A549 (cell line): ENCODE results near the gene PHF20. TPM values are rescaled to one million over a fixed set of nuclear protein-coding genes. Genes with fewer than 3 reads are reported as not detected.
"Not testable (repeated sequence)": the region's sequence is repeated elsewhere in the genome, so short reads cannot be mapped to it uniquely, and the experiment has no call there.

Source experiments
- ATAC-seq, 2 experiments: fragments of 200-7000 bp in 1 of 2; fragments of >200 bp in 1 of 2; cut with Nextera tagmentation in 1 of 2; cut with Tn5 transposase in 1 of 2; 3 replicates each; pipeline versions ENCODE4 v1.8.0 to v1.9.1; 2018 to 2020; ENCODE audit warnings: mild to moderate bottlenecking in 1 of 2, moderate library complexity in 1 of 2
- CTCF ChIA-PET: fragments of 300-600 bp; sonication (Branson Sonifier 250); formaldehyde crosslinking; extraction: SDS; loops from one replicate; lab custom pipeline; 2021; ENCODE audit warnings: antibody characterized with exemption, inconsistent platforms; lab: Yijun Ruan, JAX
- POLR2A ChIA-PET: fragments of 350-600 bp; formaldehyde crosslinking; extraction: SDS; loops from one replicate; lab custom pipeline; 2021; ENCODE audit warnings: antibody characterized with exemption, inconsistent platforms; lab: Yijun Ruan, JAX
- DNase-seq, 2 experiments: peaks; one replicate each; pipeline versions ENCODE4 v3.0.0 to v3.0.0-alpha.2; 2011 to 2016; ENCODE audit warnings: low read depth in 1 of 2, low spot score in 1 of 2
- FAIRE-seq: peaks from 2 replicates; lab custom pipeline; 2011; peaks lifted over from hg19 to GRCh38; lab: Jason Lieb, UNC
- H3K27ac ChIP-seq, 2 experiments: fragments of >200 bp; sonication (Bioruptor Twin); formaldehyde crosslinking; 3 replicates each; pipeline ENCODE4 v1.5.1; 2016 to 2017
- H3K4me1 ChIP-seq: fragments of >200 bp; sonication (Bioruptor Twin); formaldehyde crosslinking; 3 replicates; pipeline ENCODE4 v1.6.1; 2016
- H3K4me2 ChIP-seq: fragments of >200 bp; sonication (Bioruptor Twin); formaldehyde crosslinking; 3 replicates; pipeline ENCODE4 v1.6.1; 2016
- H3K4me3 ChIP-seq: fragments of >200 bp; sonication (Bioruptor Twin); formaldehyde crosslinking; 3 replicates; pipeline ENCODE4 v1.5.1; 2016
- H3K9me3 ChIP-seq: fragments of >200 bp; sonication (Bioruptor Twin); formaldehyde crosslinking; 3 replicates; pipeline ENCODE4 v1.6.1; 2016
- BHLHE40 ChIP-seq: IDR thresholded peaks from 2 replicates; pipeline ENCODE4 v1.6.1; 2012; ENCODE audit warnings: low read depth, low read length, inconsistent platforms
- EHF ChIP-seq: fragments of 250-450 bp; sonication (Bioruptor Pico); IDR thresholded peaks from 2 replicates; pipeline ENCODE4 v1.5.0; 2020; ENCODE audit warnings: mild to moderate bottlenecking
- EHMT2 ChIP-seq: fragments of 200-600 bp; sonication (generic); IDR thresholded peaks from 2 replicates; pipeline ENCODE4 v1.6.1; 2016; ENCODE audit warnings: antibody characterized with exemption, low read depth, mild to moderate bottlenecking, moderate library complexity
- GATA3 ChIP-seq: IDR thresholded peaks from 2 replicates; pipeline ENCODE4 v1.6.1; 2012; ENCODE audit warnings: borderline replicate concordance
- HOXA7 ChIP-seq: fragments of 250-450 bp; sonication (Bioruptor Pico); IDR thresholded peaks from 2 replicates; pipeline ENCODE4 v1.5.0; 2020; ENCODE audit warnings: mild to moderate bottlenecking, moderate library complexity
- KDM5A ChIP-seq: fragments of 200-600 bp; sonication (generic); IDR thresholded peaks from 2 replicates; pipeline ENCODE4 v1.6.1; 2016; ENCODE audit warnings: antibody characterized with exemption, mild to moderate bottlenecking
- MAFK ChIP-seq: fragments of 450-650 bp; IDR thresholded peaks from 2 replicates; pipeline ENCODE4 v1.6.1; 2014; ENCODE audit not compliant: partially characterized antibody
- MYC ChIP-seq: IDR thresholded peaks from 2 replicates; pipeline ENCODE4 v1.6.1; 2012; ENCODE audit warnings: mild to moderate bottlenecking, inconsistent platforms, low read length, improper control_type of control experiment, borderline replicate concordance
- NFE2L2 ChIP-seq: fragments of 150-350 bp; conservative IDR thresholded peaks from 2 replicates; pipeline ENCODE4 v1.6.1; 2014; ENCODE audit warnings: low read length
- NPAS2 ChIP-seq: fragments of 250-450 bp; sonication (Bioruptor Pico); IDR thresholded peaks from 2 replicates; pipeline ENCODE4 v1.8.0; 2022; ENCODE audit warnings: mild to moderate bottlenecking, moderate library complexity, borderline replicate concordance
- POLR2A ChIP-seq: IDR thresholded peaks from 2 replicates; pipeline ENCODE4 v1.6.1; 2012; ENCODE audit warnings: mild to moderate bottlenecking, low read length
- RAD21 ChIP-seq, 2 experiments: fragments of >200 bp in 1 of 2; sonication (Bioruptor Twin) in 1 of 2; formaldehyde crosslinking in 1 of 2; IDR thresholded peaks in 1 of 2; conservative IDR thresholded peaks in 1 of 2; 2 replicates in 1 of 2; 3 replicates in 1 of 2; pipeline ENCODE4 v1.6.1; 2012 to 2018; ENCODE audit warnings: inconsistent platforms in 1 of 2
- SMC3 ChIP-seq: fragments of >200 bp; sonication (Bioruptor Twin); formaldehyde crosslinking; IDR thresholded peaks from 3 replicates; pipeline ENCODE4 v1.6.1; 2018; ENCODE audit warnings: inconsistent platforms
- USF2 ChIP-seq: fragments of 450-650 bp; IDR thresholded peaks from 2 replicates; pipeline ENCODE4 v1.6.1; 2014; ENCODE audit warnings: antibody characterized with exemption
- WGBS: methylation state at CpG from one replicate; pipeline ENCODE4 v1.1.6; 2017; ENCODE audit errors: missing lambda C conversion rate; 5-methylcytosine and 5-hydroxymethylcytosine counted together
- polyA plus RNA-seq, 4 experiments: library from polyadenylated mRNA; depleted of rRNA in 3 of 4; stranded (reverse); fragments of >200 nt; fragmentation: RNase III in 1 of 4; extraction: RNeasy Plus Mini Kit Qiagen cat#74134 plus additional on column Dnase treatment in 1 of 4; gene quantifications; 2 replicates in 3 of 4; 3 replicates in 1 of 4; pipeline ENCODE4 v1.2.3, GENCODE V29; 2011 to 2017
- TF ChIP-seq, protein P1 (sequence below): fragments of >200 bp; sonication (Bioruptor Twin); formaldehyde crosslinking; IDR thresholded peaks from 3 replicates; pipeline ENCODE4 v1.5.1; 2016
- TF ChIP-seq, protein P2 (sequence below): IDR thresholded peaks from 2 replicates; pipeline ENCODE4 v1.6.1; 2012

Gene PHF20
- polyA plus RNA-seq, 2 of the 4 experiments (the other 2 are of a cell fraction), result 24.0 to 32.8 TPM

DNA sequence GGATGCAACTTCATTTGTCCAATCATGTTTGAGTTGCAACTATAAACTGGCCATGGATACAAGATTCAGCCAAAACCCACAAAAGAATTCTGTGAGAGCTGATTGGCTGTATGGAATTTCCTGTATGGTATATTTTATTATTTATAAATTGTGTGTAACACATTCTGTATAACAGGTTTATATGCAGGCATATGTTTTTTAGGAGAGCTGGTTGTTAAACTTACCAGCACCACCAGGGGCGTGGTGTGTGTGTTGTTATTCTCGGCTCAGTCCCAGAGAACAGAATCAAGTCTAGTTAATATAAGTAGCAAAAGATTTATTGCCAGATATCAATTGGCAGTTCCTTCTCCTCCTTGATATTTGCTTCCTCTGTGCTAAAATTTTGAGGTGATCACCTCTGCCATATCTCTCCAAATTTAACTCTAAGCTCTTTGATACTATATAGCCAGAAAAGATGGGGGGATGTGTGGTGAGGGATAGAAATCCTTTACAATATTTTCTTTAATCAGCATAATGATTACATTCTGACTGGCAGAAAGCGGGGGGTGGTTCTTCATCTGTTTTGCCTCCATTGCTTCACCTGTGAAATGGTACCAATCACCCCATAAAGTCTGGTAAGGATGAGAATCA is 219.4 kb downstream of the PHF20 start:
- Histone ChIP-seq H3K4me2 (no peak overlapping the region), H3K27ac (no peak overlapping the region), H3K4me1 (peaks cover 23% of the 10 kb centered on the region), H3K4me3 (no peak overlapping the region)
- ATAC-seq (peak; percentile 62 to 74; a peak in 4 of 6 replicates), FAIRE-seq (no peak)
- TF ChIP-seq KDM5A, result no peak
- no peak for TF ChIP-seq MYC
- TF ChIP-seq RAD21 (conservative IDR thresholded peaks at IDR 0.05 in 1 of 2, IDR thresholded peaks at IDR 0.05 in 1 of 2), result peak in 1 of 2 experiments; percentile 45; a peak in 4 of 5 replicates
- TF ChIP-seq EHF (CRISPR knock-in tag), result no peak
- TF ChIP-seq HOXA7 (CRISPR knock-in tag), result no peak
- TF ChIP-seq, protein P1, sequence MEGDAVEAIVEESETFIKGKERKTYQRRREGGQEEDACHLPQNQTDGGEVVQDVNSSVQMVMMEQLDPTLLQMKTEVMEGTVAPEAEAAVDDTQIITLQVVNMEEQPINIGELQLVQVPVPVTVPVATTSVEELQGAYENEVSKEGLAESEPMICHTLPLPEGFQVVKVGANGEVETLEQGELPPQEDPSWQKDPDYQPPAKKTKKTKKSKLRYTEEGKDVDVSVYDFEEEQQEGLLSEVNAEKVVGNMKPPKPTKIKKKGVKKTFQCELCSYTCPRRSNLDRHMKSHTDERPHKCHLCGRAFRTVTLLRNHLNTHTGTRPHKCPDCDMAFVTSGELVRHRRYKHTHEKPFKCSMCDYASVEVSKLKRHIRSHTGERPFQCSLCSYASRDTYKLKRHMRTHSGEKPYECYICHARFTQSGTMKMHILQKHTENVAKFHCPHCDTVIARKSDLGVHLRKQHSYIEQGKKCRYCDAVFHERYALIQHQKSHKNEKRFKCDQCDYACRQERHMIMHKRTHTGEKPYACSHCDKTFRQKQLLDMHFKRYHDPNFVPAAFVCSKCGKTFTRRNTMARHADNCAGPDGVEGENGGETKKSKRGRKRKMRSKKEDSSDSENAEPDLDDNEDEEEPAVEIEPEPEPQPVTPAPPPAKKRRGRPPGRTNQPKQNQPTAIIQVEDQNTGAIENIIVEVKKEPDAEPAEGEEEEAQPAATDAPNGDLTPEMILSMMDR, result peak; percentile 44
- no peak for TF ChIP-seq BHLHE40
- TF ChIP-seq, all 56 proteins: peak for 2
- DNase-seq, result peak; percentile 53 to 79
- WGBS, result 4% methylated on average over 3 of the region's 3 CpGs
- ChIA-PET POLR2A (interaction anchor here (1.2 kb wide), 1 partner anchor 37 kb away, joined by 5 read pairs; the partner anchor contains the start of gene SCAND1), CTCF (interaction anchor here (0.5 to 21.0 kb wide), 32 partner anchors 11 to 616 kb away, joined by 3 to 516 read pairs (median 8); partner anchors contain the start of genes CNBD2 and SCAND1)
- no peaks in the 10 kb centered on the region for H3K9me3 ChIP-seq

DNA sequence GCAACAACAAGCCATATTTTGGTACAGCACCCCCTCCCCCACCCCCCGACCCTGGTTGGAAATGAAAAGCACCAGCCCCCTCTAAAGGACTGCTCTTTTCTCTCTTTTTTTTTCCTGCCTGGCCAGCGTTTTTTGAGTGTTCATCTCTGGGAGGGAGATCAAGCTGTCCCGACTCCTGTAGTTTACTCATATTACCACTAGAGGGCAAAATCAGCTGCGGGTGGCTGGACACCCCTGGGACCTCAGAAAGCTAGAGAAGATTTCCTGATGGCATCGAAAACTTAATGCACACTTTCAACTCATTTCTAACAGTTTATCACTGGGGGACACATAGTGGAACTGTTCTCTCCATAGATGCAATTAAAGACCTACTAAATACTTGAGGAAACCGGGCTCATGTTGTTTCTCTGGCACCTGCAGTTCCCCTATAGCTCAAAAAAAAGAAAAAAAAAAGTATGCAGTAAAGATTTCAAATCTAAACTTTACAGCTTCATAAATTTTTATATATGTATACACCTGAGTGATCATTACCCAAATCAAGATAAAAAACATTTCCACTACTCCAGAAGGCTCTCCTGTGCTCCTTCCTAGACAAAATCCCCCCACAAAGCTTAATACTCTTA is 221.0 kb downstream of the PHF20 start:
- Histone ChIP-seq H3K4me2 (peak overlapping the region; percentile 67), H3K4me1 (peaks cover 23% of the 10 kb centered on the region), H3K27ac (peak overlapping the region; percentile 47 to 59), H3K9me3 (no peaks in the 10 kb centered on the region), H3K4me3 (no peak overlapping the region)
- peak; percentile 79 to 83 for ATAC-seq
- FAIRE-seq, result peak; percentile 65
- CTCF ChIA-PET, result interaction anchor here (0.6 to 21.0 kb wide), 49 partner anchors 11 to 1329 kb away, joined by 3 to 516 read pairs (median 5); partner anchors contain the start of gene SCAND1
- peak; percentile 68 to 87 for DNase-seq
- WGBS, result 0% methylated on average over 6 of the region's 6 CpGs
- TF ChIP-seq NFE2L2 (no peak), SMC3 (peak; percentile 84), MAFK (peak; percentile 86), POLR2A (no peak), RAD21 (conservative IDR thresholded peaks at IDR 0.05 in 1 of 2, IDR thresholded peaks at IDR 0.05 in 1 of 2) (peak; percentile 80 to 84), GATA3 (no peak)
- TF ChIP-seq, protein P1, result peak; percentile 80
- POLR2A ChIA-PET, result interaction anchor here (0.6 to 1.3 kb wide), 6 partner anchors 38 to 924 kb away, joined by 4 to 15 read pairs (median 8); partner anchors contain the start of gene SCAND1

DNA sequence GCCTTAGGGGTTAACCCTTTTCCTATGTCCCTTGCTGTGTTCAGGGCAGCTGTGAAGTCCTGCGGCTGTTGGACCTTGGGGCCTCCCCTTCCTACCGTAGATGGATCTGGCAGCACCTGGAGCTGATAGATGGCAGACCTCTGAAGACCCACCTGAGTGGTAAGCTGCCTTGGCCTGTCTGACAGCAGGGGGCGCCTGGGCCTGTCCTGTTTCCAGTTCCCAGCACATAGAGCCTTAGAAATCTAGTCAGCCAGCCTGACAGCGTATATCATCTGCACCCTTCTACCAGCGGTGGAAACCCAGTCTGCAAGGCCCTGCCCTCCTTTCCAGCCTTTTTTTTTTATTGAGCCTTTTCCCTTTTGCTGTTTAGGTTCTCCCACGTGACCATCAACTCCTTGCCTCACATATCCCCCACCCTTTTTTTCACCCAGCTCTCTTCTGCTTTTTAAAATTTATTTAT is 223.2 kb downstream of the PHF20 start:
- POLR2A ChIA-PET, result interaction anchor here (0.6 to 1.0 kb wide), 4 partner anchors 50 to 144 kb away, joined by 3 to 9 read pairs (median 4); no protein-coding TSS in a partner anchor
- FAIRE-seq (peak; percentile 59), DNase-seq (peak; percentile 87 to 91), ATAC-seq (peak; percentile 94 to 97)
- no peak overlapping the region for H3K4me3 ChIP-seq
- H3K4me1 ChIP-seq, result peaks cover 23% of the 10 kb centered on the region
- H3K27ac ChIP-seq, result peak overlapping the region; percentile 39 to 55; a peak in 1 of 6 replicates
- no peaks in the 10 kb centered on the region for H3K9me3 ChIP-seq
- TF ChIP-seq RAD21 (conservative IDR thresholded peaks at IDR 0.05 in 1 of 2, IDR thresholded peaks at IDR 0.05 in 1 of 2) (peak; percentile 96 to 97), USF2 (peak; percentile 57; the same call in 1 of the 2 replicates), NPAS2 (CRISPR knock-in tag) (no peak), EHMT2 (no peak), SMC3 (peak; percentile 99)
- TF ChIP-seq, protein P1, result peak; percentile 93
- TF ChIP-seq, protein P2, sequence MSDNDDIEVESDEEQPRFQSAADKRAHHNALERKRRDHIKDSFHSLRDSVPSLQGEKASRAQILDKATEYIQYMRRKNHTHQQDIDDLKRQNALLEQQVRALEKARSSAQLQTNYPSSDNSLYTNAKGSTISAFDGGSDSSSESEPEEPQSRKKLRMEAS, result peak; percentile 29; the same call in 1 of the 2 replicates
- 1% methylated on average over 6 of the region's 6 CpGs for WGBS
- CTCF ChIA-PET, result interaction anchor here (0.6 to 21.0 kb wide), 59 partner anchors 9 to 1825 kb away, joined by 3 to 516 read pairs (median 5); partner anchors contain the start of gene CNBD2
- peak overlapping the region; percentile 33; the same call in 2 of the 3 replicates for H3K4me2 ChIP-seq

DNA sequence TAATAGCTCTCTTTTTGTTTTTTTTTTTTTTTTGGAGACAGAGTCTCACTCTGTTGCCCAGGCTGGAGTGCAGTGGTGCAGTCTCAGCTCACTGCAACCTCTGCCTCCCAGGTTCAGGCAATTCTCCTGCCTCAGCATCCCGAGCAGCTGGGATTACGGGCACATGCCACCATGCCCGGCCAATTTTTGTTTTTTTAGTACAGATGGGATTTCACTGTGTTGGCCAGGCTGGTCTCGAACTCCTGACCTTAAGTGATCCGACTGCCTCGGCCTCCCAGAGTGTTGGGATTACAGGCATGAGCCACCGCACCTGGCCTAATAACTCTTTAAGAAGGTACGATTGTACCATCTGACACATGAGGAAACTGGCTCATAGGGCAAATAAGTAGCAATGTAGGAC is 224.7 kb downstream of the PHF20 start:
- 90% methylated on average over 8 of the region's 8 CpGs for WGBS
- H3K4me2 ChIP-seq, H3K9me3 ChIP-seq, DNase-seq, FAIRE-seq, H3K27ac ChIP-seq, ATAC-seq, H3K4me3 ChIP-seq: not testable (repeated sequence)
- ChIA-PET CTCF (interaction anchor here (0.7 to 21.0 kb wide), 7 partner anchors 11 to 150 kb away, joined by 3 to 516 read pairs (median 19); partner anchors contain the start of gene SCAND1), POLR2A (interaction anchor here (1.3 kb wide), 1 partner anchor 142 kb away, joined by 4 read pairs; no protein-coding TSS in a partner anchor)
- H3K4me1 ChIP-seq, result peaks cover 22% of the 10 kb centered on the region
